A549 (cell line): ENCODE data around the gene TAF4.

Source experiments
- CHD2 ChIP-seq: fragments of 150-350 bp; IDR thresholded peaks from 2 replicates; pipeline ENCODE4 v1.6.1; 2014; ENCODE audit warnings: low read length; ENCODE audit not compliant: partially characterized antibody
- CTCF ChIP-seq: fragments of >200 bp; sonication (Bioruptor Twin); formaldehyde crosslinking; IDR thresholded peaks from 3 replicates; pipeline ENCODE4 v1.5.1; 2016
- HEYL ChIP-seq: fragments of 250-450 bp; sonication (Bioruptor Pico); IDR thresholded peaks from 2 replicates; pipeline ENCODE4 v1.8.0; 2021; ENCODE audit warnings: mild to moderate bottlenecking, moderate library complexity
- HMGXB4 ChIP-seq: fragments of 250-450 bp; sonication (Bioruptor Pico); IDR thresholded peaks from 2 replicates; pipeline ENCODE4 v1.5.0; 2021; ENCODE audit warnings: mild to moderate bottlenecking, moderate library complexity, borderline replicate concordance
- MAFK ChIP-seq: fragments of 450-650 bp; IDR thresholded peaks from 2 replicates; pipeline ENCODE4 v1.6.1; 2014; ENCODE audit not compliant: partially characterized antibody
- NR3C1 ChIP-seq: fragments of >200 bp; sonication (Bioruptor Twin); formaldehyde crosslinking; IDR thresholded peaks from 3 replicates; pipeline ENCODE4 v1.6.1; 2017
- RAD21 ChIP-seq, 2 experiments: fragments of >200 bp in 1 of 2; sonication (Bioruptor Twin) in 1 of 2; formaldehyde crosslinking in 1 of 2; IDR thresholded peaks in 1 of 2; conservative IDR thresholded peaks in 1 of 2; 2 replicates in 1 of 2; 3 replicates in 1 of 2; pipeline ENCODE4 v1.6.1; 2012 to 2018; ENCODE audit warnings: inconsistent platforms in 1 of 2
- SREBF2 ChIP-seq: fragments of 450-650 bp; IDR thresholded peaks from 2 replicates; pipeline ENCODE4 v1.6.1; 2014; ENCODE audit warnings: mild to moderate bottlenecking, moderate library complexity
- ZFP36 ChIP-seq: fragments of 450-650 bp; IDR thresholded peaks from 2 replicates; pipeline ENCODE4 v1.6.1; 2014; ENCODE audit warnings: borderline replicate concordance; ENCODE audit not compliant: partially characterized antibody

GRCh38 chr20:61934716-61935530 lies 130.8 kb downstream of the TAF4 start:
- TF ChIP-seq NR3C1 (no peak), CHD2 (no peak), HEYL (CRISPR knock-in tag) (no peak), CTCF (no peak), SREBF2 (no peak), RAD21 (conservative IDR thresholded peaks at IDR 0.05 in 1 of 2, IDR thresholded peaks at IDR 0.05 in 1 of 2) (no peak), MAFK (no peak), HMGXB4 (CRISPR knock-in tag) (no peak), ZFP36 (no peak)
